GM21825 (cell line): ENCODE results near the gene ZNF394.
"Not testable (repeated sequence)": the region's sequence is repeated elsewhere in the genome, so short reads cannot be mapped to it uniquely, and the experiment has no call there.

Experiments
- ATAC-seq: cut with Tn5 transposase; IDR thresholded peaks from one replicate; pipeline ENCODE4 v1.9.1; 2021; ENCODE audit warnings: mild to moderate bottlenecking, moderate library complexity; ENCODE audit not compliant: unreplicated experiment

The ZNF394 gene

DNA sequence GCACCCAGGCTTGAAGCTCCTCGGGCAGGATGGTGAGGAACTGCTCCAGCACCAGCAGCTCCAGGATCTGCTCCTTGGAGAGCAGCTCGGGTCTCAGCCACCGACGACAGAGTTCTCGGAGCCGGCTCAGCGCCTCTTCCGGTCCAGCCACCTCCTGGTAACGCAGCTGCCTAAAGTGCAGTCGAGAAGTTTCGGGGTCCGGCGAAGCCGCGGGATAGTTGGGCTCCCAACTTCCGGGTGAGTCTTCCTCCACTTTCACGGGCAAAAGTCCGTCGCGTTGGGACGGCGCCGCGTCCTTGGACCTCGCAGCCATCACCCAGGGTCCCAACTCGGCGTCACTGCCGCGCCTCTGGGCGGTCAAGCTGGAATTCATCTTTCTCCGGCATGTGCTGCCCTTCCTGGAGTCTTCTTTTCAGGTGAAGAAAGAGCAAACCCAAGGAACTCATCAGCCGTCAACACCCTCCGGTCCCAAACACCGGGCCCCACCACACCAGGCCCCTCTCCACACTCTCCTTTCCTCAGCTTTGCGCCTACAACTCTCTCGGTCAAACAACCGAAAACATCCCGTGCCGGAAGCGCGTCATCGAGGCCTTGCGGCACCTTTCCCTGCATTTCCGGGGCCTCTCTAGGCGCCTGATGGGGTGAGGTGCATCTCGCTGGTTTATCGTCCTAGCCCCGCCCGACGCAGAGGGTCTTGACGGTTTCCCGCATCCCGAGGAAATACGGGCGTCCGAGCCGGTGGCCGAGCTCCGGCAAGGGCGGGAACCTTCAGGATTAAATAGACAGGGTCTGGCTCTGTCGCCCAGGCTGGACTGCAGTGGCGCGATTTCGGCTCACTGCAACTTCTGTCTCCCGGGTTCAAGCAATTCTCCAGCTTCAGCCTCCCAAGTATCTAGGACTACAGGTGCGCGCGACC lies at the start of gene ZNF394:
TSS of gene ZNF394 (minus strand) at position 561 of the 916 bp plus-strand sequence. CDS start at position 373, 188 bp downstream.
- peak; percentile 46 for ATAC-seq

DNA sequence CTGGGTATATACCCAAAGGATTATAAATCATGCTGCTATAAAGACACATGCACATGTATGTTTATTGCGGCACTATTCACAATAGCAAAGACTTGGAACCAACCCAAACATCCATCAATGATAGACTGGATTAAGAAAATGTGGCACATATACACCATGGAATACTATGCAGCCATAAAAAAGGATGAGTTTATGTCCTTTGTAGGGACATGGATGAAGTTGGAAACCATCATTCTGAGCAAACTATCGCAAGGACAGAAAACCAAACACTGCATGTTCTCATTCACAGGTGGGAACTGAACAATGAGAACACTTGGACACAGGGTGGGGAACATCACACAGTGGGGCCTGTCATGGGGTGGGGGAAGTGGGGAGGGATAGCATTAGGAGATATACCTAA lies 49.5 kb upstream of the ZNF394 start:
- ATAC-seq: not testable (repeated sequence)

DNA sequence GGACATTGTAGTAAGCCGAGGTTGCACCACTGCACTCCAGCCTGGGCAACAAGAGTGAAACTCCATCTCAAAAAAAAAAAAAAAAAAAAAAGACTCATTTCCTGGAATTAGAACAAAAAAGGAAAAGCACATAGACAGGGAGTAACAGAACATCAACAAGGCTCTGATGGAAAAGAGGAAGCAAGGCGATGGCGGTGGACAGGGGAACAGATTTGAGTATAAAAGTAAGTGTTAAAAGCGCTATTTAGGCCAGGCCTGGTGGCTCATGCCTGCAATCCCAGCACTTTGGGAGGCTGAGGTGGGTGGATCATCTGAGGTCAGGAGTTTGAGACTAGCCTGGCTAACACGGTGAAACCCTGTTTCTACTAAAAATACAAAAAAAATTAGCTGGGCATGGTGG lies 45.2 kb upstream of the ZNF394 start:
- not testable (repeated sequence) for ATAC-seq

DNA sequence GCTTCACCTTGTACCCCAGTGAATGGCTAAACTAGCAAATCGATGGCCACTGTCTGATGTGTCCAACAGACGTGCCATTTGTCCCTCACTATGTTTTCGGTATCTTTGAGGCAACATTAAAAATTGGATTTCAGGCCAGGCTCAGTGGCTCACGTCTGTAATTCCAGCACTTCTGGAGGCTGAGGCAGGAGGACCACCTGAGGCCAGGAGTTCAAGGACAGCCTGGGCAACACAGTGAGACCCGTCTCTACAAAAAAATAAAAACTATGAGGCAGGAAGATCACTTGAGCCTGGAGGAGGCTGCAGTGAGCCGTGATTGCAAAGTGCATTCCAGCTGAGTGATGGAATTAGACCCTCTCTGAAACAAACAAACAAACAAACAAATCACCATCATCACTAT lies 43.8 kb upstream of the ZNF394 start:
- ATAC-seq: no peak

DNA sequence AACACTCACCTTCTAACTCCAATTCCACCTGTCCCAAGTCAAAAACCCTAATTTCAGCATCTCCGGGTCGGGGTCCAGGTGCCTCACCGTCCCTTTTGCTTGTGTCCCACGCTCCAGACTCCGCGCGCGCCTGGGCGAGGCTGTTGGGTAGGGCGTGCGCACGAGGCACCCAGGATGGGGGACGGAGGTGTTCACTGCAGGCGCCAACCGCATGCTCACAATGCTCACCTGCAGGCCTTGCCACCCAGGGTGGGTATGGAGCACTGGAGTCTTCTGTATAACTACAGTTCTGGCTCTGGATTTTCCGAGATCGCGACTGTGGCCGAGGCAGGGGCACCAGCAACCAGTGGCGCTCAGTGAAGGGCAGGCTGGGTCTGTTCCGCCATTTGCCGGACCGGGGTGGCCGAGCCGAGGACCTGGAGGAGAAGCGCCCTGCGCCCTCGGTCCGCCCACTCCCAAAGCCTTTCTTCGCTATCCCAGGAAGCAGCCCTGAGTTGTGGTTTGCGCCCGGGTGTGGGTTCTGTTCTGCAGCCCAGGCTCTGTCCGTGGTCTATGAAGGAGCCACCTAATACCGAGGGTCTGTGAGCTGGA lies 43.1 kb upstream of the ZNF394 start:
- ATAC-seq: no peak

DNA sequence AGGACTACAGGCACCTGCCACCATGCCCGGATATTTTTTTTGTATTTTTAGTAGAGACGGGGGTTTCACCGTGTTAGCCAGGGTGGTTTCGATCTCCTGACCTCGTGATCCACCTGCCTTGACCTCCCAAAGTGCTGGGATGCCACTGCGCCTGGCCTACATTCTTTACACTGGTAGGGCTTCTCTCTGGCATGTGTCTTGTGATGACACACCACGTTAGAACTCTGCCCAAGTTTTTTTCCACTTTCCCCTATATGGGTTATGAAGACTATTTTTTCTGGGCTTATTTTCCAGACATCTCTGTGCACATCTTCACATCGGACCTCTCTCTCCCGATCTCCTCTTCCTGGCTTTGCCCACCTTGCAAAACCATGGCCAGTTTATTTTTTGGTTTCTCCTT lies 41.1 kb upstream of the ZNF394 start:
- ATAC-seq: no peak

DNA sequence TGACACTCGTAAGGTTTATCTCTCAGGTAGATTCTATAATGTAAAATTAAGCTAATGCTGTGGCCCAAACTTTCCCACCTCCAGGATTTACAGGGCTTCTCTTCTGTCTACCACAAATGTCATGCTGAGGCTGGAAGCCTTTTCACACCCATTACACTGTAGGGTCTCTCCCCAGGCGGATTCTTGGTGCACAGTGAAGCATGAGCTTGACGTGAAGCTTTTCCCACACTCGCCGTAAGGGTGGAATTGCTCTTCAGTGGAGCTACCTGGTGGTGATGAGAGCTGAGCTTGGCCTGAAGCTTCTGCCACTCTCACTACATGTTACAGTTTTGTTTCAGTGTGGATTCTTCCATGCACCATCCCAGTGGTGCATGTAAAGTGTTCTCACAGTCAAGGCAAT lies 40.5 kb upstream of the ZNF394 start:
- no peak for ATAC-seq

DNA sequence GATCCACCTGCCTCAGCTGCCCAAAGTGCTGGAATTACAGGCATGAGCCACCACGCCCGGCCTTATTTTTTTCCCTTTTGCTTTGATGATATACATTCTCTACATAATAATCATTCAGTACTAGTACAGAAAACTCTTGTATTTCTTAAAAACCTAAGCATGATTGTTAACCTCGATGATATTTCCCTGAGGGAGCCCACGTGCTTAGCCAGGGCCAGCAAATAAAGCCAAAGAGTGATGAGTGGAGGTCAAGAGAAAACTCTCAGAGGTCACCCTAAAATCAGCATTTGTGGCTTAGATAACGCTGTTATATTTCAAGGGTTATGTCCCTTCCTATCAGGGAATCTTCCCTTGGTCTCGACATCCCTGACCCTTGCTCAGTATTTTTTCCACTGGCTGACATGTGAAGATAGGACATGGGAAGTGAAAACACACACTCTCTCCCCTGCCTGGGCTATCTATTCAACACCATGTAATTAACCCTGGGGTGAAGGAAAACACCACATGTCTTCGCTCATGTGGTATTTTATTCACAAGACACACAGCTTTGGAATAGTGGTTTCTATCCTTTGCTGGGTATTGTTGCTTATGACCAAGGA lies 39.2 kb upstream of the ZNF394 start:
- ATAC-seq: no peak

DNA sequence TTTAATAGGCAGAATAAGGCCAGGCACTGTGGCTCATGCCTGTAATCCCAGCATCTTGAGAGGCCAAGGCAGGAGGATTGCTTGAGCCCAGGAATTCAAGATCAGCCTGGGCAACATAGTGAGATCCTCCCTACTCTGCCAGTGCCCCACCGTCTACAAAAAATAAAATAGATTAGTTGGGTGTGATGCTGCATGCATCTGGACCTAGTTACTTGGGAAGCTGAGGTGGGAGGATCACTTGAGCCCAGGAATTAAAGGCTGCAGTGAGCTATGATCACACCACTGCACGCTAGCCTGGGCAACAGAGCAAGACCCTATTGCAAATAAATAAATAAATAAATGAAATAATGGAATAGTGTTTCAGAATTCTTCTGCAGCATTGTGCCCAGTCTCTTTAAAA lies 35.6 kb upstream of the ZNF394 start:
- no peak for ATAC-seq

DNA sequence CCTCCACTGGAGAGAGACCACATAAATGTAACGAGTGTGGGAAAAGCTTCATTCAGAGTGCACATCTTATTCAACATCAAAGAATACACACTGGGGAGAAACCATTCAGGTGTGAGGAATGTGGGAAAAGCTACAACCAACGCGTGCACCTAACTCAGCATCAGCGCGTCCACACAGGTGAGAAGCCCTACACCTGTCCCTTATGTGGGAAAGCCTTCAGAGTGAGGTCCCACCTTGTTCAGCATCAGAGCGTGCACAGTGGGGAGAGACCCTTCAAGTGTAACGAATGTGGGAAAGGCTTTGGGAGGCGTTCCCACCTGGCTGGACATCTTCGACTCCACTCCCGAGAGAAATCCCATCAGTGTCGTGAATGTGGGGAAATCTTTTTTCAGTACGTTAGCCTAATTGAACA lies 31.3 kb upstream of the ZNF394 start:
- ATAC-seq: no peak

DNA sequence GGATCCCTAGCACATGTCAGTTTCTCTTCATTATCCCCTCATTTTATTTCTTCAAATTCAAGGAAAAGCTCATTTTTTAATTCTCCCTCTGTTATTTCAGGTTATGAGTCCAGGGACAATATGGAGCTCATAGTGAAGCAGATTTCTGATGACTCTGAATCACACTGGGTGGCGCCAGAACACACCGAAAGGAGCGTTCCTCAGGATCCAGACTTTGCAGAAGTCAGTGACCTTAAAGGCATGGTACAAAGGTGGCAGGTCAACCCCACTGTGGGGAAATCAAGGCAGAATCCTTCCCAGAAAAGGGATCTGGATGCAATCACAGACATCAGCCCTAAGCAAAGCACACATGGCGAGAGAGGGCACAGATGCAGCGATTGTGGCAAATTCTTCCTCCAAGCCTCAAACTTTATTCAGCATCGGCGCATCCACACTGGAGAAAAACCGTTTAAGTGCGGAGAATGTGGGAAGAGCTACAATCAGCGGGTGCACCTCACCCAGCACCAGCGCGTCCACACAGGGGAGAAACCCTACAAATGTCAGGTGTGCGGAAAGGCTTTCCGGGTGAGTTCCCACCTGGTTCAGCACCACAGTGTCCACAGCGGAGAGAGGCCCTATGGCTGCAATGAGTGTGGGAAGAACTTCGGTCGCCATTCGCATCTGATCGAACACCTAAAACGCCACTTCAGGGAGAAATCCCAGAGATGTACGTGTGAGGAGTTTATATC lies 25.8 kb upstream of the ZNF394 start:
- no peak for ATAC-seq

DNA sequence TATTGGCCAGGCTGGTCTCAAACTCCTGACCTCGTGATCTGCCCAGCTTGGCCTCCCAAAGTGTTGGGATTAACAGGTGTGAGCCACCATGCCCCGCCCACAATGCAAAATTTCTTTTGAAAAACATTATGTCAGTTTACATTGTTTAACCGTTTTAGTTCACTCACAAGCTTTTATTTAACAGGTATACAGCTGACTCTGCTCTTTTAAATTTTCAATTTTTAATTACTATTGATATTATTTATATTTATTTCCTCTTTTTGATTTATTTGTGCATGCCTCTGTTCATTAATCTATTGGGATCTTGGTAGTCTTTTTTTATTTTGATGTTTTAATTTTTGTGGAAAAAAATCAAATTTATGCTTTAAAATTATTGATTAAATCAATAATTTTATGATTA lies 21.3 kb upstream of the ZNF394 start:
- no peak for ATAC-seq

DNA sequence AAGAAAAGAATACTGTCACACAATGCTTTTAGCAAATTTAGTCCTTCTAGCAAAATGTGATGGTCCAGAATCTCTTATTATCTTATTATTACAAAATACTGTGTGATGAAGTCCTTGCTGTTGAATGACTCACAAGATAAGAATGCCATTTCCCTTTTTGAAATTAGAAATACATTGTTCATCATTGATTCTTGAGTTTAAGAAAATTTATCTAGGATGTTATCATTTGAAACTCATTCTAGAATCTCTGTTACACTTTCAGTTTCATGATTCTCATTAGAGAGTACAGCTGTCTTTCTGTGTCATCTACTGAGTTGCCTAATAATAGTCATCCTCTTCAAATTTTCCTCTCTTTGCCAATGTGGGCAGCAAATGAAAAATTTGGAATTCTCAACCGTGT lies 14.0 kb upstream of the ZNF394 start:
- ATAC-seq: no peak

DNA sequence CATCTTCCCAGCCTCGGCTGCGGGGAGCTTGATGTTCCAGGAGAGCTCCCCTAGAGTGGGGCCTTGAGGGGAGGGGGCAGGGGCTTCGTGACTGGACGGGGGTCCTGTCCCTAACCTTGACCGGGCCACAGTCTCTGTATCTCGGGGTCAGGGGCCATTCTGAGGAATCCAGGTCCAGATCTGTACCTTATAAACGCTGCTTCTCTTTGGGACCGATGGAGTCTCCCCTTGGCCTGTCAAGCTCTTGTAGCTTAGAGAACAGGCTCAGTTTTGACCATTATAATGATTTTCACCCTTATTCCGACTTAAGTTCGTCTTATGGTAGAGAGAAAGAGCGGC lies 5.2 kb upstream of the ZNF394 start:
- no peak for ATAC-seq

DNA sequence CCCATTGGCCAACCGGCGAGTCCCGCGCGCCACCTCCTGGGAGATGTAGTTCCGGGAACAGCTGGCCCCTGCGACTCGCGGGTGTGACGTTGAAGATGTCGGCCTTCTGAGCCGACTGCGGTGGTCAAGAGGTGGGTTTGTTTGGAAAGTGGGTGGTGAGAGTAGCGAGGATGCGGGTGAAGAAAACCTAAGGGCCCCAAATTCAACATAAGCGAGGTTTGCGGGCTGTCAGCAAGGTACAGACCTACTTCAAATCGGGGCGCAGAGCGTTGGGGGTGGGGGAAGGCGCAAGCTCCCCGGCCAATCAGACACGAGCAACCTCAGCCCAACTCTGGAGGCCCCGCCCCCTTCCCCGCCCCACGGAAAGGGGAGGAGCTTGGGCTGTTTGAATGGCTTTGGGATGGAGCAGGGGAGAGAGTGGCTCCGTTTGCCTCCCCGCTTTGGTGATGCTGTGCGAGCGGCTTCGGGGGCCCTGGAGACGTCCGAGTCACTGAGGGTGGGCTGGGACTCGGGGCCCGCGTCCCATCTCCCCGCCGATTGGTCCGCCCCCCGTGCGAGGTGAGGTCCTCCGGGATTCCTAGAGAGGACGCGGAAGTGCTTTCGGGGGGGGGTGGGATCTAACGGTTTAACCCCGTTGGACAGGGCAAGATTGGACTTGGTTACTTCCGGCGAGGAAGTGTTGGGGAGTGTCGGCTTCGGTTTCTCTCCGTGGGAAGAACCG lies 4.7 kb upstream of the ZNF394 start, which contains the start of gene ZKSCAN5:
TSS of gene ZKSCAN5 (plus strand) at position 60 of the 721 bp plus-strand sequence. CDS start 1,383 bp downstream, outside the sequence.
- ATAC-seq: peak; percentile 75

DNA sequence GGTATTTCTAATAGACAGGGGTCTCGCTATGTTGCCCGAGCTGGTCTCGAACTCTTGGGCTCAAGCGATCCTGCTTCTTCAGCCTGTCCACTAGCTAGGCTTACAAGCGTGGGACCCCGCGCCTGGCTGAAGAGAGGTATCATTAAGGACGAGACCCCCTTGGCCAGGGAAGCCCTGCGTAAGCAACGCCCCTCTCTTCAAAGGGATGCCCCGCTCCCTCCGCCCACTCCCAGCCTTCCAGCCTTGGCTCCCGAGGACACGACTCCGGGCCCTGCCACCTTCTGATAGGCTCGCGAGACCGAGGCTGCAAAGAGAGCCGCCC lies 4.2 kb upstream of the ZNF394 start:
- no peak for ATAC-seq

DNA sequence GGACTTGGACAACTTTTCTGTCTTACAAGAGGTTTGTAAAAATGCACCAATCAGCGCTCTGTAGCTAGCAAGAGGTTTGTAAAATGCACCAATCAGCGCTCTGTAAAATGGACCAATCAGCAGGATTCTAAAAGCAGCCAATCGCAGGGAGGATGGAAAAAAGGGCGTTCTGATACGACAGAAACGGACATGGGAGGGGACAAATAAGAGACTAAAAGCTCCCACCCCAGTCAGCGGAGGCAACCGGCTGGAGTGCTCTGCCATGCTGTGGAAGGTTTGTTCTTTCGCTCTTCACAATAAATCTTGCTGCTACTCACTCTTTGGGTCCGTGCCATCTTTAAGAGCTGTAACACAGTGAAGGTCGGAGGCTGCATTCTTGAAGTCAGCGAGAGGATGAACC lies 1.2 kb upstream of the ZNF394 start:
- not testable (repeated sequence) for ATAC-seq

DNA sequence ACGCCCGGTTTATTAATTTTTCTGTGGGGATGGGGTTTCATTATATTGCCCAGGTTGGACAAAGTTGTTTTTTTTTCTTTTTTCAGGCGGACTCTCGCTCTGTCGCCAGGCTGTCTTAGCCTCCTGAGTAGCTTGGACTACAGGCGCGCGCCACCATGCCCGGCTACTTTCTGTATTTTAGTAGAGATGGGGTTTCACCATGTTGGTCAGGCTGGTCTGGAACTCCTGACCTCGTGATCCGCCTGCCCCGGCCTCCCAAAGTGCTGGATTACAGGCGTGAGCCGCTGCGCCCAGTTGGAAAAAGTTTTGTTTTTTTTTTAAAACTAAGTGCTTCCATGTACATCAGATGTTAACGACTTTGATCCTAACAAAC lies 542 bp upstream of the ZNF394 start:
- ATAC-seq: no peak

DNA sequence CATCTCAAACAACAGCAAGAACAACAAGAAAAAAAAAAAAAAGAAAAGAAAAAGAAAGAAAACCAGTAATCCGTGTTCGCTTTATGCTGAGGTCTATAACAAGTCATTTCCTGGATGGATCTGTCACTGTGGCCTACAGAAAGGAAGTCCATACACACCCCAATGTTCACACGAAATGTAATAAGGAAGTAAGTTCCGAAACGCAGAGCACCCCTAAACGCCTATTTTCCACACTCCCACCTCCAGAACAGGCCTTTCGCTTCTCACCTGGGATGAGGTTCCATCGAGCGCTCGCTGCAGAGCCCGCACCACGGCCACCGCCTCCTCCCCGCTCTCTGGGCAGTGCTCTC lies 735 bp downstream of the ZNF394 start:
- ATAC-seq: no peak

DNA sequence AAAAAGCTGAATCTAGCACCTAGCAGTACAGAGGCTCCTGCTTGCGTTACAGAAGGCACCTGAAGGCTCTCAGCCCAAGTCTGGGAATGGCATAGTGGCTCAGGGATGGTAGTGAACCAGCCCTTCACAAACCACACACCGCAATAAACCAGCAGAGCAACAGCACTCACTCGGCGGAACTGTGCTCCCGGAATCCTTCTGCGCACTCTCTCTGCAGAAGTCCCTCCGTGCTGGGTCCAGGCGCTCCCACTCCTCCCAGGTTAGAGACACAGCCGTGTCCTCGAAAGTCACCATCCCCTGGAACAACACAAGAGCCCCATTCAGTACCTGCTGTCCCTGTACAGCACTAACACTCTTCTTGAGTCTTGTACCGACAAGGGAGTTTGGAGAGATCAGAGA lies 1.5 kb downstream of the ZNF394 start:
- no peak for ATAC-seq
